ENCODE results near the gene MYLIP. TPM values are rescaled to one million over a fixed set of nuclear protein-coding genes. Genes with fewer than 3 reads are reported as not detected.

MYLIP gene
- total RNA-seq, 6 experiments from 2014 or later = 0.80 to 1.2 (median 1.0) TPM

DNA sequence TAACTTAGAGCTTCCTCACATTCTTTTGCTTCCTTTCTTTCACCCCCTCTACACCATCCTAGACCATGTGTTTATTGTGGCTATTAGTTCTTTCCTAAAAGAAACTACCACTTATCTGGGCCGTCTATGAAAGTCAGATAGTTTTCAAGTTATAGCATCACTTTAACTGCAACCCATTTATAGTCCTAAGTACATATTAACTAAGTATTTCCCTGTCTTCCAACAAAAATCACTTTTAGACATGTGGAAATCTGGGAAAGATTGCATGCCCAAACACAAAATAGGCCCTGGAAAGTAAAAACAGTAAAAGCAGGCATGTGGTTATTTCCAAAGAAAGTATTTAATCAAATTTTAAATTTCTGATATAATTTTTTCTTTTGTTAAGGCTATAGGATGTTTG lies 5.5 kb downstream of the MYLIP start:
- H3K36me3 Mint-ChIP-seq (ENCODE audit: low read depth) = no peaks in the 10 kb centered on the region; the same call in 1 of the 2 replicates
- H3K4me3 Mint-ChIP-seq = no peak overlapping the region
- no peak for DNase-seq
- no peak overlapping the region for H3K27ac Mint-ChIP-seq
- H3K9me3 Mint-ChIP-seq = no peaks in the 10 kb centered on the region
- H3K4me1 Mint-ChIP-seq (ENCODE audit: low read depth) = peaks cover 47% of the 10 kb centered on the region
- TF ChIP-seq, protein P1, sequence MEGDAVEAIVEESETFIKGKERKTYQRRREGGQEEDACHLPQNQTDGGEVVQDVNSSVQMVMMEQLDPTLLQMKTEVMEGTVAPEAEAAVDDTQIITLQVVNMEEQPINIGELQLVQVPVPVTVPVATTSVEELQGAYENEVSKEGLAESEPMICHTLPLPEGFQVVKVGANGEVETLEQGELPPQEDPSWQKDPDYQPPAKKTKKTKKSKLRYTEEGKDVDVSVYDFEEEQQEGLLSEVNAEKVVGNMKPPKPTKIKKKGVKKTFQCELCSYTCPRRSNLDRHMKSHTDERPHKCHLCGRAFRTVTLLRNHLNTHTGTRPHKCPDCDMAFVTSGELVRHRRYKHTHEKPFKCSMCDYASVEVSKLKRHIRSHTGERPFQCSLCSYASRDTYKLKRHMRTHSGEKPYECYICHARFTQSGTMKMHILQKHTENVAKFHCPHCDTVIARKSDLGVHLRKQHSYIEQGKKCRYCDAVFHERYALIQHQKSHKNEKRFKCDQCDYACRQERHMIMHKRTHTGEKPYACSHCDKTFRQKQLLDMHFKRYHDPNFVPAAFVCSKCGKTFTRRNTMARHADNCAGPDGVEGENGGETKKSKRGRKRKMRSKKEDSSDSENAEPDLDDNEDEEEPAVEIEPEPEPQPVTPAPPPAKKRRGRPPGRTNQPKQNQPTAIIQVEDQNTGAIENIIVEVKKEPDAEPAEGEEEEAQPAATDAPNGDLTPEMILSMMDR (IDR thresholded peaks at IDR 0.05) = no peak
- peaks cover 23% of the 10 kb centered on the region for H3K27me3 Mint-ChIP-seq (ENCODE audit: insufficient read depth)

DNA sequence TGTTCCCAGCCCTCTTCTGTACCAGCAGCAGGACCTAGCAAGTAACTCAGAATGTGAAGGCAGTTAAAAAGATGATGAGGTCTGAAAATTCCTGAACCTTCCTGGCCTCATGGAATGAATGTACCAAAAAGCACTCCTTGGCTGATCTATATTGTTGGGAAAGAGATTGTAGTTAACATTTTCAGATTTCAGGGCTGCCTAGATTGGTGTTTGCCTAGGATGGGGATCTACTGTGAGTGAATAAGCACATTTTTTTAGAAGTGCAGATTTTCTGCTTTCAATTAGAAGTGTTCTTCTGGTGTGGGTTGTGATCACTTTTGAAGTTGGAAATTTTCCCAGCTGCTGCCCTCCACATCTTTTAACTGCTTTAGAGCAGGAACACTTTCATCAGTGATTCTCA lies 6.2 kb downstream of the MYLIP start:
- Mint-ChIP-seq H3K4me3 (no peak overlapping the region), H3K27me3 (ENCODE audit: insufficient read depth) (peaks cover 24% of the 10 kb centered on the region), H3K4me1 (ENCODE audit: low read depth) (peaks cover 42% of the 10 kb centered on the region), H3K9me3 (no peaks in the 10 kb centered on the region), H3K27ac (no peak overlapping the region), H3K36me3 (ENCODE audit: low read depth) (no peaks in the 10 kb centered on the region)
- no peak for DNase-seq
- TF ChIP-seq, protein P1 (IDR thresholded peaks at IDR 0.05) = no peak

DNA sequence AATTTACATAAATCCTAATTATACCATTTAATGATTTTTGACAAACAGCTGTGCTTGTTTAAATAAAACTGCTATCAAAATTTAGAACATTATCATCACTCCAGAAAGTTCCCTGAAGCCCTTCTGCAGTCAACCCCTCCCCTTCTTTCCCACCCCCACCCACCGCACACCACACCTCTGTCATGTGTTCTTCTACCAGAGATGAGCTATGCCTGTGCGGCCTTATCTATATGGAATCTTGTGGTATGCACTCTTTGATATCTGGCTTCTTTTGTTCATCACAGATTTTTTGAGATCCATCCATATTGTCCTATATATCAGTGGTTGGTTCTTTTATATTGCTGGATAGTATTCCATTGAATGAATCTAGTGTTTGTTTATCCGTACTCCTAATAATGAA lies 7.2 kb downstream of the MYLIP start:
- TF ChIP-seq, protein P1 (IDR thresholded peaks at IDR 0.05) = no peak
- no peak overlapping the region for H3K4me3 Mint-ChIP-seq
- H3K27me3 Mint-ChIP-seq (ENCODE audit: insufficient read depth) = peaks cover 28% of the 10 kb centered on the region
- H3K27ac Mint-ChIP-seq = no peak overlapping the region
- DNase-seq = no peak
- peaks cover 31% of the 10 kb centered on the region for H3K4me1 Mint-ChIP-seq (ENCODE audit: low read depth)
- no peaks in the 10 kb centered on the region for H3K9me3 Mint-ChIP-seq
- no peaks in the 10 kb centered on the region for H3K36me3 Mint-ChIP-seq (ENCODE audit: low read depth)

DNA sequence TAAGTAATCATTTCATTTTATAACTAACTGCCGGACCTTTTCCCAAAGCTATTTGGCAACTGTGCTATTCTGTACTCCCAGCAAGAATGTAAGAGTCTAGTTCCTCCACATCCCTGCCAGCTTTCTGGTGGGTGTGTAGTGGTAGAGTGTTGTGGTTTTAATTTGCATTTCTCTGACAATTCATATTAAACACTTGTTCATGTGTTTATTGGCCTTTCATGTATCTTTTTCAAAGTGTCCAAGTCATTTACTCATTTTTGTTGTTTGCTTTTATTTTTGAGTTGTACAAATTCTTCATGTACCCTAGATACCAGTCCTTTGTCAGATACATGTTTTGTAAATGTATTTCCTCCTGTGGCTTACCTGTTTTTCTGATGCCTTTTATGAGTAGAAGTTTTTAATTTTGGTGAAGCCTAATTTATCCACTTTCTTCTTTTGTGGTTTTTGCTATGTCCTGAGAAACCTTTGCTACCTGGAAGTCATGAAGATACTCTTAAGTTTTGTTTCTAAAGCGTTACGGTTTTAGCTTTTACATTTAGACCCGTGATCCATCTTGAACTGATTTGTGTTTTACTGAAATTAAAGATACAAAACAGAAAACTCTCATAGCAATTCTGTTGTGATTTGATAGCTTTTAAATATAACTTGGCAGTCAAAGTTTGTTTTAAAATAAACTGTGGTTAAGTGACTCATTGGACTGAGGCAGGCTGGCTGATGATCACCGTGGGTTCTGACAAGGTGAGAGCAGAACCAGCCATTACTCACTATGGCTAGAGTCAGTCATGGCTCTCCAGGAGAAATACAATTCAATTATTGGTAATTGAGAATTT lies 8.0 kb downstream of the MYLIP start:
- TF ChIP-seq, protein P1 (IDR thresholded peaks at IDR 0.05) = no peak
- H3K4me1 Mint-ChIP-seq (ENCODE audit: low read depth) = peaks cover 25% of the 10 kb centered on the region
- peak overlapping the region; percentile 22; the same call in 1 of the 2 replicates for H3K27ac Mint-ChIP-seq
- H3K9me3 Mint-ChIP-seq = no peaks in the 10 kb centered on the region
- H3K27me3 Mint-ChIP-seq (ENCODE audit: insufficient read depth) = peaks cover 28% of the 10 kb centered on the region
- H3K4me3 Mint-ChIP-seq = peak overlapping the region; percentile 72
- peak; percentile 83 for DNase-seq
- H3K36me3 Mint-ChIP-seq (ENCODE audit: low read depth) = no peaks in the 10 kb centered on the region

DNA sequence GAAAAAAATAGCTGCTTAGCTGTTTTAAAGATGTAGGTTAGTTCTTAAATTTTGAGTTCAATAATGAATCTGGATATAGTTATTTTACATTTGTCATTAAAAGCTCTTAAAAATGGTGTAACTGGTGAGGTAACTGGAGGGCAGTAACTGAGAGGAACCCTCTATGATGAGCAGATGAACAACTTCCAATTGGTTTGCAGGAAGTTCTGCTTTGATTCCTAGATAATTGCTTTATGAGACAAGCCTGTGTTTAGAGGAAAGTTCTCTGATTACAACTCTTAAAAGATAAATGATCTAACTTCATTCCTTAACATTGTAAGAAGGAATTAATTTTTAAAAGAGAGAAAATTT lies 8.5 kb downstream of the MYLIP start:
- Mint-ChIP-seq H3K4me1 (ENCODE audit: low read depth) (peaks cover 25% of the 10 kb centered on the region), H3K27me3 (ENCODE audit: insufficient read depth) (peaks cover 28% of the 10 kb centered on the region), H3K4me3 (no peak overlapping the region), H3K9me3 (no peaks in the 10 kb centered on the region), H3K36me3 (ENCODE audit: low read depth) (peaks cover under 1% of the 10 kb centered on the region; the same call in 1 of the 2 replicates), H3K27ac (no peak overlapping the region)
- TF ChIP-seq, protein P1 (IDR thresholded peaks at IDR 0.05) = no peak
- DNase-seq = no peak

All from HFFc6 (cell line).